ENCODE measurements around the gene CERS6. TPM values are rescaled to one million over a fixed set of nuclear protein-coding genes. Genes with fewer than 3 reads are reported as not detected.

The CERS6 gene
- total RNA-seq, 1 donor from 2014 or later: 30.9 TPM

- TF ChIP-seq CTCF (IDR thresholded peaks at IDR 0.05): no peak
- Mint-ChIP-seq H3K36me3 (ENCODE audit: unreplicated experiment) (no peaks in the 10 kb centered on the region), H3K9me3 (ENCODE audit: unreplicated experiment) (peaks cover 4% of the 10 kb centered on the region), H3K27me3 (ENCODE audit: unreplicated experiment) (peaks cover 12% of the 10 kb centered on the region), H3K4me1 (ENCODE audit: unreplicated experiment) (peaks cover 33% of the 10 kb centered on the region), H3K4me3 (ENCODE audit: unreplicated experiment) (no peak overlapping the region), H3K27ac (ENCODE audit: unreplicated experiment) (peak overlapping the region; percentile 60)
- no peak for DNase-seq (ENCODE audit: extremely low spot score, unreplicated experiment)
These were observed 31.7 kb upstream of the CERS6 start for GRCh38 chr2:168424112-168424951.

DNA sequence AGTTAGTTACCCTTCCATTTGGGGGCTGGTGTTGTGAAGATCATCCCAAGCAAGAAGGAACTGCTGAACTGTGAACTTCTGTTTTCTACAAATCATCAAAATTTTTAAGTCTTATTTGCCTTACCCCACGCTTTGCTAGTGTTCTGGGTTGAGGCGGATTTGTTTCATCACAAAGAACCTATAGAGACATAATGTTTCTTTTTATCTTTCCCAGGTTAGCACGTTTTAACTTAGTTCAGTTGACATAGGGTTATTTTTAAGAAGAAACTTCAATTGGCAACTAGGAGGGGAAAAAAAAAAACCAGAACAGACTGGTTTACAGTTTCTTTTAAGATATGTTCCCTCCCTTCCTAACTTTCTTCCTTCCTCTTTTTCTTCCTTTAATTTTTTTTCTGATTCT lies 31.1 kb upstream of the CERS6 start:
- peaks cover 4% of the 10 kb centered on the region for H3K9me3 Mint-ChIP-seq (ENCODE audit: unreplicated experiment)
- DNase-seq (ENCODE audit: extremely low spot score, unreplicated experiment): no peak
- no peaks in the 10 kb centered on the region for H3K36me3 Mint-ChIP-seq (ENCODE audit: unreplicated experiment)
- TF ChIP-seq CTCF (IDR thresholded peaks at IDR 0.05): no peak
- peaks cover 36% of the 10 kb centered on the region for H3K4me1 Mint-ChIP-seq (ENCODE audit: unreplicated experiment)
- no peak overlapping the region for H3K27ac Mint-ChIP-seq (ENCODE audit: unreplicated experiment)
- no peak overlapping the region for H3K4me3 Mint-ChIP-seq (ENCODE audit: unreplicated experiment)
- H3K27me3 Mint-ChIP-seq (ENCODE audit: unreplicated experiment): peaks cover 10% of the 10 kb centered on the region

GRCh38 chr2:168426861-168427260 lies 29.2 kb upstream of the CERS6 start:
- TF ChIP-seq CTCF (IDR thresholded peaks at IDR 0.05): no peak
- Mint-ChIP-seq H3K27me3 (ENCODE audit: unreplicated experiment) (peaks cover 4% of the 10 kb centered on the region), H3K9me3 (ENCODE audit: unreplicated experiment) (no peaks in the 10 kb centered on the region), H3K36me3 (ENCODE audit: unreplicated experiment) (no peaks in the 10 kb centered on the region), H3K27ac (ENCODE audit: unreplicated experiment) (peak overlapping the region; percentile 75), H3K4me3 (ENCODE audit: unreplicated experiment) (no peak overlapping the region), H3K4me1 (ENCODE audit: unreplicated experiment) (peaks cover 47% of the 10 kb centered on the region)
- no peak for DNase-seq (ENCODE audit: extremely low spot score, unreplicated experiment)

GRCh38 chr2:168427451-168427850 lies 28.6 kb upstream of the CERS6 start:
- no peak overlapping the region for H3K4me3 Mint-ChIP-seq (ENCODE audit: unreplicated experiment)
- TF ChIP-seq CTCF (IDR thresholded peaks at IDR 0.05): no peak
- DNase-seq (ENCODE audit: extremely low spot score, unreplicated experiment): no peak
- peaks cover 8% of the 10 kb centered on the region for H3K27me3 Mint-ChIP-seq (ENCODE audit: unreplicated experiment)
- no peaks in the 10 kb centered on the region for H3K9me3 Mint-ChIP-seq (ENCODE audit: unreplicated experiment)
- peaks cover 51% of the 10 kb centered on the region for H3K4me1 Mint-ChIP-seq (ENCODE audit: unreplicated experiment)
- peak overlapping the region; percentile 75 for H3K27ac Mint-ChIP-seq (ENCODE audit: unreplicated experiment)
- H3K36me3 Mint-ChIP-seq (ENCODE audit: unreplicated experiment): no peaks in the 10 kb centered on the region

DNA sequence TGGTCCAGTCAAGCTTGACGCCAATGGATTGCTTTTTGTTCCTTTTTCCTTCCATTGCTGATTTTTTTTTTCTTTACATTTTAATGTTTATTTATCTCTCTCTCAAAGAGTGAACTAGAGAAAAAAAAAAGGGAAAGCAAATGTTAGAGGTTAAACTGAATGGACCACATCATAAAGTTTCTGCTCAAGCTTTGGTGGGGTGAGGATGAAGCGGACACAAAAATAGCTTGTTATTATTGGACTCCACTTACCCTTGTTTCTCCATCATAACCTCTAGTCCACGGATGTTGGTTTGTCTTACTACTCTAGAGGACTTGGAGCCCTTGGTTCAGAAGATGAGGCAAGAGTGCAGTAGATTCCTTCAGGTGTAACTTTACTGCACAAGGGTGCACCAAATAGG lies 27.6 kb upstream of the CERS6 start:
- peaks cover 57% of the 10 kb centered on the region for H3K4me1 Mint-ChIP-seq (ENCODE audit: unreplicated experiment)
- H3K36me3 Mint-ChIP-seq (ENCODE audit: unreplicated experiment): no peaks in the 10 kb centered on the region
- H3K4me3 Mint-ChIP-seq (ENCODE audit: unreplicated experiment): no peak overlapping the region
- TF ChIP-seq CTCF (IDR thresholded peaks at IDR 0.05): no peak
- peaks cover 10% of the 10 kb centered on the region for H3K27me3 Mint-ChIP-seq (ENCODE audit: unreplicated experiment)
- H3K9me3 Mint-ChIP-seq (ENCODE audit: unreplicated experiment): no peaks in the 10 kb centered on the region
- no peak overlapping the region for H3K27ac Mint-ChIP-seq (ENCODE audit: unreplicated experiment)
- no peak for DNase-seq (ENCODE audit: extremely low spot score, unreplicated experiment)
